Ovary (tissue), 9 donors: ENCODE data around the gene GDPD4. TPM values are rescaled to one million over a fixed set of nuclear protein-coding genes. Genes with fewer than 3 reads are reported as not detected.

Experiments used
- DNase-seq, 5 donors: peaks; one replicate each; pipeline ENCODE4 v3.0.0-alpha.2; 2019 to 2020
- H3K27ac ChIP-seq, 2 donors: fragments of 200-600 bp; one replicate each; pipeline versions ENCODE4 v1.5.1 to v1.8.0; 2019 to 2022
- H3K27me3 ChIP-seq: fragments of 200-600 bp; one replicate; pipeline ENCODE4 v1.8.0; 2022
- H3K36me3 ChIP-seq: fragments of 200-600 bp; sonication (generic); one replicate; pipeline ENCODE4 v1.5.1; 2019
- H3K4me1 ChIP-seq: one replicate; pipeline ENCODE4 v1.8.1; 2013; ENCODE audit warnings: mild to moderate bottlenecking, moderate library complexity; ENCODE audit not compliant: insufficient read depth
- H3K4me3 ChIP-seq: fragments of 200-600 bp; sonication (generic); one replicate; pipeline ENCODE4 v1.5.1; 2017
- H3K9me3 ChIP-seq, 2 donors: fragments of 200-600 bp in 1 of 2; sonication (generic) in 1 of 2; one replicate each; pipeline versions ENCODE4 v1.5.1 to v1.8.1; 2013 to 2019; ENCODE audit warnings: mild to moderate bottlenecking in 1 of 2, moderate library complexity in 1 of 2
- CTCF ChIP-seq, 3 donors: fragments of 450-650 bp in 2 of 3; fragments of 200-600 bp in 1 of 3; IDR thresholded peaks; one replicate each; pipeline versions ENCODE4 v1.5.1 to v1.8.0; 2016 to 2022; ENCODE audit warnings: antibody characterized with exemption in 3 of 3, mild to moderate bottlenecking in 1 of 3
- EP300 ChIP-seq: sonication (generic); formaldehyde crosslinking; IDR thresholded peaks from one replicate; pipeline ENCODE4 v1.6.1; 2017; ENCODE audit warnings: antibody characterized with exemption
- POLR2A ChIP-seq: fragments of 450-650 bp; IDR thresholded peaks from one replicate; pipeline ENCODE4 v1.6.1; 2017; ENCODE audit warnings: antibody characterized with exemption, mild to moderate bottlenecking, moderate library complexity
- WGBS, 3 donors: extraction: QIAGEN DNeasy Blood & Tissue Kit in 1 of 3; methylation state at CpG; one replicate each; pipeline versions ENCODE4 v1.1.5 to v1.1.7; 2013 to 2017; 5-methylcytosine and 5-hydroxymethylcytosine counted together
- intact Hi-C, 4 donors: fragments of 100-400 bp; cut with DNase I; formaldehyde crosslinking; loops; one replicate each; pipeline versions ENCODE4 v1.11.0 to v1.15.1; 2022 to 2023
- polyA plus RNA-seq, 2 donors: library from polyadenylated mRNA; stranded (reverse); fragments of 200-250 nt in 1 of 2; fragments of 350-450 nt in 1 of 2; fragmentation: Illumina TruSeq in 1 of 2; extraction: RNeasy Lipid Tissue Mini Kit (QIAGEN cat#74804) in 1 of 2; gene quantifications; one replicate each; pipeline ENCODE4 v1.2.3, GENCODE V29; 2013 to 2014
- total RNA-seq, 7 donors: library from RNA; depleted of rRNA in 2 of 7; stranded (reverse); fragments of >200 nt in 2 of 7; fragmentation: NEBNext Ultra II Directional in 3 of 7; extraction: Animal tissue kit (Norgen Biotek cat#: 25700) in 3 of 7; gene quantifications; one replicate each; pipeline versions ENCODE4 v1.1.0 to v1.2.4, GENCODE V29; 2016 to 2023
- donor health status: DM: no; HTN: no; CAD: no; lungs with moderate emphysema.
- donor health status: DM: no; HTN: no; CAD: no.
- donor health status: Bipolar disorder and iron deficiency.
- donor health status: DM: yes; HTN: yes; CAD: no.
- donor health status: DM: no; HTN: no; CAD: no.
- donor health status: DM: yes; HTN: yes; CAD: no.

GDPD4 gene
- total and polyA plus RNA-seq, 9 donors = 0.32 TPM; not detected in 8

DNA sequence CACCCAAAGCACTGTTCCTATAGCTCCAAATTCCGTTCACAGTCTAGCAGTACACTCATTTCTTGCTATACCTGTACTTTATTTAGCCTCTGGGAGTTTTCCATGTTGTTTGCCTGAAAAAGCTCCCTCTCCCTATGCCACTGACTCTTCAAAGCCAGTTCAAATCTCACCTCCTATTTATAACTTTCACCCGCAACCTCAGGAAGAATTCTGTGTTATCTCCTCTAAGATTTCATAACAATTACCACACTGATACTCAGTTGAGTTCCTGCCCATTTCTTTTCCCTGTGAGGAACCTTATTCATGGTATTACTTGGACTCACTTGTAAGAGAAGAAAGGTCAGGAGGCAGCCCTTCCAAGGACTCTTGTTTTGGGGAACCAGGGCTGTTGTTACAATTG, 25.2 kb downstream of the GDPD4 start:
- 85 to 94% (median 87%) methylated on average over 2 of the region's 2 CpGs for WGBS, 3 donors
- no peaks in the 10 kb centered on the region for H3K27me3 ChIP-seq
- H3K4me3 ChIP-seq = no peak overlapping the region
- intact Hi-C loops = no loop called here
- H3K4me1 ChIP-seq = no peaks in the 10 kb centered on the region
- TF ChIP-seq POLR2A (no peak), CTCF (IDR thresholded peaks at IDR 0.05) (no peak), EP300 (no peak)
- H3K36me3 ChIP-seq = no peaks in the 10 kb centered on the region
- DNase-seq = no peak
- no peak overlapping the region for H3K27ac ChIP-seq
- H3K9me3 ChIP-seq = no peaks in the 10 kb centered on the region

- no peaks in the 10 kb centered on the region for H3K27me3 ChIP-seq
- no peak overlapping the region for H3K4me3 ChIP-seq
- no peaks in the 10 kb centered on the region for H3K9me3 ChIP-seq
- DNase-seq = no peak
- no peaks in the 10 kb centered on the region for H3K4me1 ChIP-seq
- intact Hi-C loops = no loop called here
- 80 to 83% (median 81%) methylated on average over 3 of the region's 3 CpGs for WGBS, 3 donors
- TF ChIP-seq EP300 (no peak), POLR2A (no peak), CTCF (IDR thresholded peaks at IDR 0.05) (no peak)
- no peak overlapping the region for H3K27ac ChIP-seq
- H3K36me3 ChIP-seq = no peaks in the 10 kb centered on the region
Measured at GRCh38 chr11:77270921-77271320, 30.6 kb downstream of the GDPD4 start.

DNA sequence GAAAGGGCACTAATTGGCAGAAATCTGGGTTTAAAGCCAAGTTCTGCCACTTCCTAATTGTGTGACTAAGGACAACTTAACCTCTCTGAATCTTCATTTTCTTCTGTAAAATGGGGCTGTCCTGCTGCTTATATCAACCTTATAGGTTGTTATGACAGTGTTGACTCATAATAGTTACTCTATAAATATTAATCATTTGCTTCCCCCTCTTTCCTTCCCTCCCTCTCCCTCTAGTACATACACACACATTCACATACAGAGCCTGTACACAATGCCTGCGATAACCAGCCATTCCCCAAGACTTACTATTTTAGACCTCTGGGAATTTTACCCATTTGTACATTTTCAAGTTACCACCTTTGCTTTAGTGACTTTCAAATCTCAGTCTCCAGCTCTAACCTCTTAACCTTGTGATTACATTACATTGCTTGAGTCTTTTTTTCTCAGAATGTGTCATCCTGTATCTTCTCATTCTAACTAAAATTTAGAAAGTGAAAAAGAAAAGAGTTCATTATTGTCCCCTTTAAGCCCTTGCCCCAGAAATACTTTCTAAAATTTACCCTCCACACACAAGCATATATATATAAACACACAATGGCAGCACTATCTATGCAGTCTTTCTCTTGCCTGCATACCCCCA, 31.9 kb downstream of the GDPD4 start:
- intact Hi-C loops = no loop called here
- TF ChIP-seq POLR2A (no peak), EP300 (no peak), CTCF (IDR thresholded peaks at IDR 0.05) (no peak)
- 92 to 100% (median 94%) methylated on average over 1 of the region's 1 CpG for WGBS, 3 donors

DNA sequence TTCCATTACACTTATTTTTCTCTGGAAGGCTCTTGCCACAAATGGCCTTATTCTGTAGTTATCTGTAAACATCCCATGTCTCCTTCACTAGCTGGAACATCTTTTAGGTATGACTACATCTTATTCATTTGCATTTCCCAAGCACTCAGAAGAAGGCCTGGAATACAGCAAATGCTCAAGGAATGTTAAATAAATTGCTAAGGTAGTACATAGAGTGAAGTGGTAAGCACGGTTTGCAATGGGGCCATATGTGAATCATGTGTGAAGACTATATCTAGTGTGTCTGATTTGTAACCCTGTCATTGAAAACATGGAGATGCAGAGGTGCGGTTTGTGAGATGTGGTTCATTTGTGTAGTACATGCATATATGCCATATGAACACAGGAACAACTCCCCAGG, 33.5 kb downstream of the GDPD4 start:
- intact Hi-C loops = no loop called here
- TF ChIP-seq CTCF (IDR thresholded peaks at IDR 0.05) (no peak), EP300 (no peak), POLR2A (no peak)
- no peaks in the 10 kb centered on the region for H3K4me1 ChIP-seq
- 81 to 84% (median 83%) methylated on average over 2 of the region's 2 CpGs for WGBS, 3 donors
- H3K9me3 ChIP-seq = no peaks in the 10 kb centered on the region
- no peak overlapping the region for H3K4me3 ChIP-seq
- no peaks in the 10 kb centered on the region for H3K27me3 ChIP-seq
- no peak for DNase-seq
- H3K27ac ChIP-seq = no peak overlapping the region
- H3K36me3 ChIP-seq = no peaks in the 10 kb centered on the region

More for the DNA sequence above, 31.9 kb downstream of the GDPD4 start:
- no peaks in the 10 kb centered on the region for H3K27me3 ChIP-seq
- H3K27ac ChIP-seq = no peak overlapping the region
- no peaks in the 10 kb centered on the region for H3K36me3 ChIP-seq
- no peaks in the 10 kb centered on the region for H3K4me1 ChIP-seq
- no peak overlapping the region for H3K4me3 ChIP-seq
- DNase-seq = no peak
- no peaks in the 10 kb centered on the region for H3K9me3 ChIP-seq
